ENCODE data around the gene STN1. TPM values are rescaled to one million over a fixed set of nuclear protein-coding genes. Genes with fewer than 3 reads are reported as not detected.

STN1 gene
- polyA plus RNA-seq, 2 donors, result 41.1 to 70.8 TPM

GRCh38 chr10:103919648-103920025, 1.7 kb upstream of the STN1 start:
- H3K4me1 ChIP-seq (ENCODE audit: control insufficient read depth in 2 of 2, insufficient read depth in 2 of 2, low read length in 1 of 2), result no peaks in the 10 kb centered on the region
- 78 to 89% methylated on average over 1 of the region's 1 CpG for WGBS, 2 donors
- H3K9me3 ChIP-seq (ENCODE audit: control insufficient read depth in 2 of 2, insufficient read depth in 1 of 2, low read depth in 1 of 2, low read length in 1 of 2), result peaks cover 0 to 3% of the 10 kb centered on the region in 2 donors
- H3K36me3 ChIP-seq (ENCODE audit: control insufficient read depth in 2 of 2, insufficient read depth in 2 of 2, low read length in 1 of 2), result no peaks in the 10 kb centered on the region
- no peak overlapping the region for H3K4me3 ChIP-seq (ENCODE audit: low read depth in 1 of 2, low read length in 2 of 2)
- H3K27me3 ChIP-seq (ENCODE audit: control insufficient read depth in 1 of 2, insufficient read depth in 2 of 2, low read length in 2 of 2), result no peaks in the 10 kb centered on the region
- peak overlapping the region; percentile 77 to 96 for H3K27ac ChIP-seq (ENCODE audit: low read depth in 2 of 2, low read length in 1 of 2)

GRCh38 chr10:103917302-103918052, 507 bp downstream of the STN1 start:
- Histone ChIP-seq H3K36me3 (ENCODE audit: control insufficient read depth in 2 of 2, insufficient read depth in 2 of 2, low read length in 1 of 2) (no peaks in the 10 kb centered on the region), H3K27ac (ENCODE audit: low read depth in 2 of 2, low read length in 1 of 2) (peak overlapping the region; percentile 98 to 99), H3K4me3 (ENCODE audit: low read depth in 1 of 2, low read length in 2 of 2) (peak overlapping the region; percentile 67 to 73), H3K9me3 (ENCODE audit: control insufficient read depth in 2 of 2, insufficient read depth in 1 of 2, low read depth in 1 of 2, low read length in 1 of 2) (peaks cover 0 to 3% of the 10 kb centered on the region in 2 donors), H3K4me1 (ENCODE audit: control insufficient read depth in 2 of 2, insufficient read depth in 2 of 2, low read length in 1 of 2) (no peaks in the 10 kb centered on the region), H3K27me3 (ENCODE audit: control insufficient read depth in 1 of 2, insufficient read depth in 2 of 2, low read length in 2 of 2) (no peaks in the 10 kb centered on the region)
- WGBS, 2 donors, result 1 to 2% methylated on average over 29 of the region's 29 CpGs

- Histone ChIP-seq H3K36me3 (ENCODE audit: control insufficient read depth in 2 of 2, insufficient read depth in 2 of 2, low read length in 1 of 2) (no peaks in the 10 kb centered on the region), H3K4me3 (ENCODE audit: low read depth in 1 of 2, low read length in 2 of 2) (peak overlapping the region; percentile 67 to 73), H3K27ac (ENCODE audit: low read depth in 2 of 2, low read length in 1 of 2) (peak overlapping the region; percentile 67 to 98), H3K9me3 (ENCODE audit: control insufficient read depth in 2 of 2, insufficient read depth in 1 of 2, low read depth in 1 of 2, low read length in 1 of 2) (peaks cover 0 to 3% of the 10 kb centered on the region in 2 donors), H3K27me3 (ENCODE audit: control insufficient read depth in 1 of 2, insufficient read depth in 2 of 2, low read length in 2 of 2) (no peaks in the 10 kb centered on the region), H3K4me1 (ENCODE audit: control insufficient read depth in 2 of 2, insufficient read depth in 2 of 2, low read length in 1 of 2) (no peaks in the 10 kb centered on the region)
- WGBS, 2 donors, result 14 to 17% methylated on average over 2 of the region's 2 CpGs
Measured at GRCh38 chr10:103916876-103917275, 1.1 kb downstream of the STN1 start.

GRCh38 chr10:103916254-103916653, 1.7 kb downstream of the STN1 start:
- H3K4me3 ChIP-seq (ENCODE audit: low read depth in 1 of 2, low read length in 2 of 2), result peak overlapping the region; percentile 10 to 67
- peaks cover 0 to 3% of the 10 kb centered on the region in 2 donors for H3K9me3 ChIP-seq (ENCODE audit: control insufficient read depth in 2 of 2, insufficient read depth in 1 of 2, low read depth in 1 of 2, low read length in 1 of 2)
- no peaks in the 10 kb centered on the region for H3K36me3 ChIP-seq (ENCODE audit: control insufficient read depth in 2 of 2, insufficient read depth in 2 of 2, low read length in 1 of 2)
- peak overlapping the region in 1 of 2 donors; percentile 70 for H3K27ac ChIP-seq (ENCODE audit: low read depth in 2 of 2, low read length in 1 of 2)
- H3K4me1 ChIP-seq (ENCODE audit: control insufficient read depth in 2 of 2, insufficient read depth in 2 of 2, low read length in 1 of 2), result peaks cover 0 to under 1% of the 10 kb centered on the region in 2 donors
- no peaks in the 10 kb centered on the region for H3K27me3 ChIP-seq (ENCODE audit: control insufficient read depth in 1 of 2, insufficient read depth in 2 of 2, low read length in 2 of 2)
- 18 to 21% methylated on average over 1 of the region's 1 CpG for WGBS, 2 donors

- WGBS, 2 donors, result 56% methylated on average over 6 of the region's 6 CpGs
- Histone ChIP-seq H3K27me3 (ENCODE audit: control insufficient read depth in 1 of 2, insufficient read depth in 2 of 2, low read length in 2 of 2) (no peaks in the 10 kb centered on the region), H3K9me3 (ENCODE audit: control insufficient read depth in 2 of 2, insufficient read depth in 1 of 2, low read depth in 1 of 2, low read length in 1 of 2) (peaks cover 0 to 3% of the 10 kb centered on the region in 2 donors), H3K4me1 (ENCODE audit: control insufficient read depth in 2 of 2, insufficient read depth in 2 of 2, low read length in 1 of 2) (peaks cover 0 to 3% of the 10 kb centered on the region in 2 donors), H3K27ac (ENCODE audit: low read depth in 2 of 2, low read length in 1 of 2) (peak overlapping the region; percentile 70 to 87), H3K36me3 (ENCODE audit: control insufficient read depth in 2 of 2, insufficient read depth in 2 of 2, low read length in 1 of 2) (no peaks in the 10 kb centered on the region), H3K4me3 (ENCODE audit: low read depth in 1 of 2, low read length in 2 of 2) (peak overlapping the region; percentile 10 to 67)
Measured at GRCh38 chr10:103915796-103916195, 2.2 kb downstream of the STN1 start.

GRCh38 chr10:103912759-103913158, 5.2 kb downstream of the STN1 start:
- no peaks in the 10 kb centered on the region for H3K36me3 ChIP-seq (ENCODE audit: control insufficient read depth in 2 of 2, insufficient read depth in 2 of 2, low read length in 1 of 2)
- peaks cover 0 to 3% of the 10 kb centered on the region in 2 donors for H3K9me3 ChIP-seq (ENCODE audit: control insufficient read depth in 2 of 2, insufficient read depth in 1 of 2, low read depth in 1 of 2, low read length in 1 of 2)
- WGBS, 2 donors, result 96 to 97% methylated on average over 4 of the region's 4 CpGs
- H3K4me1 ChIP-seq (ENCODE audit: control insufficient read depth in 2 of 2, insufficient read depth in 2 of 2, low read length in 1 of 2), result peaks cover 0 to 5% of the 10 kb centered on the region in 2 donors
- H3K27me3 ChIP-seq (ENCODE audit: control insufficient read depth in 1 of 2, insufficient read depth in 2 of 2, low read length in 2 of 2), result no peaks in the 10 kb centered on the region
- peak overlapping the region in 1 of 2 donors; percentile 4 for H3K27ac ChIP-seq (ENCODE audit: low read depth in 2 of 2, low read length in 1 of 2)
- H3K4me3 ChIP-seq (ENCODE audit: low read depth in 1 of 2, low read length in 2 of 2), result no peak overlapping the region

- Histone ChIP-seq H3K4me1 (ENCODE audit: control insufficient read depth in 2 of 2, insufficient read depth in 2 of 2, low read length in 1 of 2) (peaks cover 0 to 5% of the 10 kb centered on the region in 2 donors), H3K9me3 (ENCODE audit: control insufficient read depth in 2 of 2, insufficient read depth in 1 of 2, low read depth in 1 of 2, low read length in 1 of 2) (peaks cover 0 to 3% of the 10 kb centered on the region in 2 donors), H3K27ac (ENCODE audit: low read depth in 2 of 2, low read length in 1 of 2) (peak overlapping the region; percentile 47 to 71), H3K36me3 (ENCODE audit: control insufficient read depth in 2 of 2, insufficient read depth in 2 of 2, low read length in 1 of 2) (no peaks in the 10 kb centered on the region), H3K4me3 (ENCODE audit: low read depth in 1 of 2, low read length in 2 of 2) (no peak overlapping the region), H3K27me3 (ENCODE audit: control insufficient read depth in 1 of 2, insufficient read depth in 2 of 2, low read length in 2 of 2) (no peaks in the 10 kb centered on the region)
- 75 to 80% methylated on average over 3 of the region's 3 CpGs for WGBS, 2 donors
Measured at GRCh38 chr10:103911021-103911459, 6.9 kb downstream of the STN1 start.

GRCh38 chr10:103910442-103911012, 7.5 kb downstream of the STN1 start:
- Histone ChIP-seq H3K4me1 (ENCODE audit: control insufficient read depth in 2 of 2, insufficient read depth in 2 of 2, low read length in 1 of 2) (peaks cover 0 to 5% of the 10 kb centered on the region in 2 donors), H3K36me3 (ENCODE audit: control insufficient read depth in 2 of 2, insufficient read depth in 2 of 2, low read length in 1 of 2) (no peaks in the 10 kb centered on the region), H3K27me3 (ENCODE audit: control insufficient read depth in 1 of 2, insufficient read depth in 2 of 2, low read length in 2 of 2) (no peaks in the 10 kb centered on the region), H3K4me3 (ENCODE audit: low read depth in 1 of 2, low read length in 2 of 2) (no peak overlapping the region), H3K9me3 (ENCODE audit: control insufficient read depth in 2 of 2, insufficient read depth in 1 of 2, low read depth in 1 of 2, low read length in 1 of 2) (peaks cover 0 to 3% of the 10 kb centered on the region in 2 donors), H3K27ac (ENCODE audit: low read depth in 2 of 2, low read length in 1 of 2) (peak overlapping the region; percentile 64 to 76)
- 46 to 48% methylated on average over 4 of the region's 4 CpGs for WGBS, 2 donors

GRCh38 chr10:103905441-103905840, 12.5 kb downstream of the STN1 start:
- Histone ChIP-seq H3K27me3 (ENCODE audit: control insufficient read depth in 1 of 2, insufficient read depth in 2 of 2, low read length in 2 of 2) (no peaks in the 10 kb centered on the region), H3K27ac (ENCODE audit: low read depth in 2 of 2, low read length in 1 of 2) (no peak overlapping the region), H3K4me3 (ENCODE audit: low read depth in 1 of 2, low read length in 2 of 2) (no peak overlapping the region), H3K4me1 (ENCODE audit: control insufficient read depth in 2 of 2, insufficient read depth in 2 of 2, low read length in 1 of 2) (peaks cover 0 to 3% of the 10 kb centered on the region in 2 donors), H3K9me3 (ENCODE audit: control insufficient read depth in 2 of 2, insufficient read depth in 1 of 2, low read depth in 1 of 2, low read length in 1 of 2) (no peaks in the 10 kb centered on the region), H3K36me3 (ENCODE audit: control insufficient read depth in 2 of 2, insufficient read depth in 2 of 2, low read length in 1 of 2) (peaks cover 0 to 2% of the 10 kb centered on the region in 2 donors)
- WGBS, 2 donors, result 77 to 81% methylated on average over 4 of the region's 4 CpGs

Data from esophagus (tissue), 2 donors.